ENCODE data around the gene RAX2. TPM values are rescaled to one million over a fixed set of nuclear protein-coding genes. Genes with fewer than 3 reads are reported as not detected.

Gene RAX2
- total RNA-seq, 1 experiment from 2014 or later = not detected

- no peak for DNase-seq (ENCODE audit: low spot score)
Observed at GRCh38 chr19:3801412-3802096, 29.5 kb upstream of the RAX2 start.

GRCh38 chr19:3800996-3801395 lies 29.0 kb upstream of the RAX2 start:
- DNase-seq (ENCODE audit: low spot score) = no peak

- DNase-seq (ENCODE audit: low spot score) = no peak
Observed at GRCh38 chr19:3798137-3798536, 26.1 kb upstream of the RAX2 start.

- DNase-seq (ENCODE audit: low spot score) = no peak
Observed at GRCh38 chr19:3796358-3796757, 24.3 kb upstream of the RAX2 start.

- no peak for DNase-seq (ENCODE audit: low spot score)
Observed at GRCh38 chr19:3793799-3794198, 21.8 kb upstream of the RAX2 start.

GRCh38 chr19:3792114-3792513 lies 20.1 kb upstream of the RAX2 start:
- peak; percentile 25 for DNase-seq (ENCODE audit: low spot score)

GRCh38 chr19:3790941-3791340 lies 18.9 kb upstream of the RAX2 start:
- no peak for DNase-seq (ENCODE audit: low spot score)

GRCh38 chr19:3790209-3790734 lies 18.2 kb upstream of the RAX2 start:
- DNase-seq (ENCODE audit: low spot score) = no peak

GRCh38 chr19:3788996-3789778 lies 17.2 kb upstream of the RAX2 start:
- no peak for DNase-seq (ENCODE audit: low spot score)

GRCh38 chr19:3785938-3786824 lies 14.2 kb upstream of the RAX2 start, which contains the start of gene MATK:
Gene MATK (minus strand): TSS chr19:3786381. CDS start chr19:3785135, 1,246 bp downstream.
- DNase-seq (ENCODE audit: low spot score) = no peak

GRCh38 chr19:3785451-3785937 lies 13.5 kb upstream of the RAX2 start:
- DNase-seq (ENCODE audit: low spot score) = no peak

- DNase-seq (ENCODE audit: low spot score) = peak; percentile 40
Observed at GRCh38 chr19:3784607-3785450, 12.8 kb upstream of the RAX2 start.

GRCh38 chr19:3783660-3784584 lies 11.9 kb upstream of the RAX2 start:
- DNase-seq (ENCODE audit: low spot score) = no peak

GRCh38 chr19:3782903-3783302 lies 10.9 kb upstream of the RAX2 start:
- DNase-seq (ENCODE audit: low spot score) = no peak

GRCh38 chr19:3782330-3782729 lies 10.3 kb upstream of the RAX2 start:
- no peak for DNase-seq (ENCODE audit: low spot score)

GRCh38 chr19:3781603-3782002 lies 9.6 kb upstream of the RAX2 start:
- DNase-seq (ENCODE audit: low spot score) = no peak

GRCh38 chr19:3780786-3781304 lies 8.8 kb upstream of the RAX2 start:
- no peak for DNase-seq (ENCODE audit: low spot score)

GRCh38 chr19:3778899-3779723 lies 7.1 kb upstream of the RAX2 start:
- DNase-seq (ENCODE audit: low spot score) = no peak

All from A172 (cell line).